ENCODE data around the gene FSTL4.

GRCh38 chr5:133514456-133514855, 97.9 kb downstream of the FSTL4 start:
- TF ChIP-seq CTCF (IDR thresholded peaks at IDR 0.05) (no peak), EP300 (IDR thresholded peaks at IDR 0.05) (no peak)

Measured in upper lobe of left lung (tissue), 4 donors.